ENCODE data around the gene UNC5C. TPM values are rescaled to one million over a fixed set of nuclear protein-coding genes. Genes with fewer than 3 reads are reported as not detected.

The UNC5C gene
- total RNA-seq, 2 experiments from 2014 or later: not detected

- Mint-ChIP-seq H3K27ac (no peak overlapping the region), H3K27me3 (no peaks in the 10 kb centered on the region), H3K36me3 (ENCODE audit: low read depth) (no peaks in the 10 kb centered on the region), H3K4me3 (no peak overlapping the region), H3K4me1 (ENCODE audit: low read depth) (peaks cover 24% of the 10 kb centered on the region), H3K9me3 (no peaks in the 10 kb centered on the region)
- ATAC-seq (ENCODE audit: poor library complexity) (no peak), DNase-seq (no peak)
- H3K36me3 ChIP-seq (ENCODE audit: insufficient read depth, low read length): no peaks in the 10 kb centered on the region
- H3K4me1 ChIP-seq (ENCODE audit: insufficient read depth, low read length): peaks cover 10% of the 10 kb centered on the region
- POLR2A ChIA-PET: no interaction called here
- H3K4me3 ChIP-seq (ENCODE audit: low read length): no peak overlapping the region
- intact Hi-C loops (cut with DNase I, micrococcal nuclease): no loop called here
- CTCF ChIA-PET: no interaction called here
- no peak overlapping the region for H3K27ac ChIP-seq (ENCODE audit: low read depth in 1 of 2, low read length in 2 of 2)
- peaks cover 0 to 15% of the 10 kb centered on the region in 2 experiments for H3K9me3 ChIP-seq (ENCODE audit: control insufficient read depth in 1 of 2, insufficient read depth in 1 of 2, low read length in 2 of 2)
- TF ChIP-seq CTCF (IDR thresholded peaks at IDR 0.05): no peak
- no peaks in the 10 kb centered on the region for H3K27me3 ChIP-seq (ENCODE audit: control insufficient read depth in 1 of 2, insufficient read depth in 2 of 2, low read length in 2 of 2)
These were observed 357.2 kb downstream of the UNC5C start for GRCh38 chr4:95191537-95191936.

- no peaks in the 10 kb centered on the region for H3K27me3 Mint-ChIP-seq
- H3K36me3 Mint-ChIP-seq (ENCODE audit: low read depth): no peaks in the 10 kb centered on the region
- Histone ChIP-seq H3K27me3 (ENCODE audit: control insufficient read depth in 1 of 2, insufficient read depth in 2 of 2, low read length in 2 of 2) (no peaks in the 10 kb centered on the region), H3K27ac (ENCODE audit: low read depth in 1 of 2, low read length in 2 of 2) (no peak overlapping the region), H3K4me1 (ENCODE audit: insufficient read depth, low read length) (peaks cover 10% of the 10 kb centered on the region), H3K4me3 (ENCODE audit: low read length) (no peak overlapping the region), H3K9me3 (ENCODE audit: control insufficient read depth in 1 of 2, insufficient read depth in 1 of 2, low read length in 2 of 2) (peaks cover 0 to 15% of the 10 kb centered on the region in 2 experiments), H3K36me3 (ENCODE audit: insufficient read depth, low read length) (no peaks in the 10 kb centered on the region)
- TF ChIP-seq CTCF (IDR thresholded peaks at IDR 0.05): no peak
- peaks cover 24% of the 10 kb centered on the region for H3K4me1 Mint-ChIP-seq (ENCODE audit: low read depth)
- ChIA-PET POLR2A (no interaction called here), CTCF (no interaction called here)
- peak overlapping the region; percentile 11 for H3K27ac Mint-ChIP-seq
- no peaks in the 10 kb centered on the region for H3K9me3 Mint-ChIP-seq
- intact Hi-C loops (cut with DNase I, micrococcal nuclease): no loop called here
- ATAC-seq (ENCODE audit: poor library complexity) (no peak), DNase-seq (no peak)
- no peak overlapping the region for H3K4me3 Mint-ChIP-seq
These were observed 357.9 kb downstream of the UNC5C start for GRCh38 chr4:95190751-95191436.

GRCh38 chr4:95188701-95189370, 359.9 kb downstream of the UNC5C start:
- no peak overlapping the region for H3K4me3 Mint-ChIP-seq
- intact Hi-C loops (cut with DNase I, micrococcal nuclease): no loop called here
- H3K9me3 Mint-ChIP-seq: no peaks in the 10 kb centered on the region

More at GRCh38 chr4:95188701-95189370, 359.9 kb downstream of the UNC5C start:
- H3K27ac ChIP-seq (ENCODE audit: low read depth in 1 of 2, low read length in 2 of 2): peak overlapping the region in 1 of 2 donors; percentile 32
- no peak overlapping the region for H3K4me3 ChIP-seq (ENCODE audit: low read length)
- peak in 3 of 14 experiments; percentile 53 to 64 (median 56) for DNase-seq
- no peaks in the 10 kb centered on the region for H3K36me3 ChIP-seq (ENCODE audit: insufficient read depth, low read length)
- peaks cover 10% of the 10 kb centered on the region for H3K4me1 ChIP-seq (ENCODE audit: insufficient read depth, low read length)
- H3K27ac Mint-ChIP-seq: peak overlapping the region; percentile 40
- no peaks in the 10 kb centered on the region for H3K27me3 ChIP-seq (ENCODE audit: control insufficient read depth in 1 of 2, insufficient read depth in 2 of 2, low read length in 2 of 2)
- CTCF ChIA-PET: no interaction called here
- POLR2A ChIA-PET: no interaction called here
- H3K4me1 Mint-ChIP-seq (ENCODE audit: low read depth): peaks cover 24% of the 10 kb centered on the region
- H3K36me3 Mint-ChIP-seq (ENCODE audit: low read depth): no peaks in the 10 kb centered on the region
- peaks cover 0 to 13% of the 10 kb centered on the region in 2 experiments for H3K9me3 ChIP-seq (ENCODE audit: control insufficient read depth in 1 of 2, insufficient read depth in 1 of 2, low read length in 2 of 2)
- H3K27me3 Mint-ChIP-seq: no peaks in the 10 kb centered on the region
- ATAC-seq (ENCODE audit: poor library complexity): peak; percentile 37
- TF ChIP-seq CTCF (IDR thresholded peaks at IDR 0.05): no peak
